Neural crest cell (in vitro differentiated cells): ENCODE measurements around the gene ZNF423. TPM values are rescaled to one million over a fixed set of nuclear protein-coding genes. Genes with fewer than 3 reads are reported as not detected.

Experiments used
- DNase-seq: peaks from one replicate; pipeline ENCODE4 v3.0.0; 2021; ENCODE audit warnings: low read depth, mixed read lengths, low spot score
- H3K27ac Mint-ChIP-seq: one replicate; pipeline ENCODE4 v1.8.0; 2021; ENCODE audit warnings: mild to moderate bottlenecking, mixed read lengths; ENCODE audit not compliant: unreplicated experiment
- H3K27me3 Mint-ChIP-seq: 2 replicates; pipeline ENCODE4 v1.8.0; 2021; ENCODE audit warnings: low read depth, mild to moderate bottlenecking, mixed read lengths
- H3K36me3 Mint-ChIP-seq: 2 replicates; pipeline ENCODE4 v1.8.0; 2021; ENCODE audit warnings: low read depth, mild to moderate bottlenecking, mixed read lengths
- H3K4me1 Mint-ChIP-seq: 2 replicates; pipeline ENCODE4 v1.8.0; 2021; ENCODE audit warnings: mixed read lengths
- H3K4me3 Mint-ChIP-seq: one replicate; pipeline ENCODE4 v1.8.0; 2021; ENCODE audit warnings: mild to moderate bottlenecking, mixed read lengths
- H3K9me3 Mint-ChIP-seq: 2 replicates; pipeline ENCODE4 v1.8.0; 2021; ENCODE audit warnings: mixed read lengths
- total RNA-seq: library from RNA; stranded (reverse); gene quantifications from 2 replicates; pipeline ENCODE4 v1.2.1, GENCODE V29; 2021
- TF ChIP-seq, protein P1 (sequence below): fragments of 200-600 bp; sonication (generic); conservative IDR thresholded peaks from 2 replicates; pipeline ENCODE4 v1.5.0; 2021; ENCODE audit warnings: antibody characterized with exemption, mild to moderate bottlenecking

ZNF423 gene
- total RNA-seq, 1 donor from 2014 or later, result 55.4 TPM

GRCh38 chr16:49712542-49712941, 143.4 kb downstream of the ZNF423 start:
- H3K27ac Mint-ChIP-seq, result no peak overlapping the region
- TF ChIP-seq, protein P1, sequence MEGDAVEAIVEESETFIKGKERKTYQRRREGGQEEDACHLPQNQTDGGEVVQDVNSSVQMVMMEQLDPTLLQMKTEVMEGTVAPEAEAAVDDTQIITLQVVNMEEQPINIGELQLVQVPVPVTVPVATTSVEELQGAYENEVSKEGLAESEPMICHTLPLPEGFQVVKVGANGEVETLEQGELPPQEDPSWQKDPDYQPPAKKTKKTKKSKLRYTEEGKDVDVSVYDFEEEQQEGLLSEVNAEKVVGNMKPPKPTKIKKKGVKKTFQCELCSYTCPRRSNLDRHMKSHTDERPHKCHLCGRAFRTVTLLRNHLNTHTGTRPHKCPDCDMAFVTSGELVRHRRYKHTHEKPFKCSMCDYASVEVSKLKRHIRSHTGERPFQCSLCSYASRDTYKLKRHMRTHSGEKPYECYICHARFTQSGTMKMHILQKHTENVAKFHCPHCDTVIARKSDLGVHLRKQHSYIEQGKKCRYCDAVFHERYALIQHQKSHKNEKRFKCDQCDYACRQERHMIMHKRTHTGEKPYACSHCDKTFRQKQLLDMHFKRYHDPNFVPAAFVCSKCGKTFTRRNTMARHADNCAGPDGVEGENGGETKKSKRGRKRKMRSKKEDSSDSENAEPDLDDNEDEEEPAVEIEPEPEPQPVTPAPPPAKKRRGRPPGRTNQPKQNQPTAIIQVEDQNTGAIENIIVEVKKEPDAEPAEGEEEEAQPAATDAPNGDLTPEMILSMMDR, result no peak
- no peak overlapping the region for H3K4me3 Mint-ChIP-seq
- H3K36me3 Mint-ChIP-seq, result peaks cover 9% of the 10 kb centered on the region
- no peaks in the 10 kb centered on the region for H3K9me3 Mint-ChIP-seq
- DNase-seq, result no peak
- H3K27me3 Mint-ChIP-seq, result no peaks in the 10 kb centered on the region
- H3K4me1 Mint-ChIP-seq, result peaks cover 42% of the 10 kb centered on the region

DNA sequence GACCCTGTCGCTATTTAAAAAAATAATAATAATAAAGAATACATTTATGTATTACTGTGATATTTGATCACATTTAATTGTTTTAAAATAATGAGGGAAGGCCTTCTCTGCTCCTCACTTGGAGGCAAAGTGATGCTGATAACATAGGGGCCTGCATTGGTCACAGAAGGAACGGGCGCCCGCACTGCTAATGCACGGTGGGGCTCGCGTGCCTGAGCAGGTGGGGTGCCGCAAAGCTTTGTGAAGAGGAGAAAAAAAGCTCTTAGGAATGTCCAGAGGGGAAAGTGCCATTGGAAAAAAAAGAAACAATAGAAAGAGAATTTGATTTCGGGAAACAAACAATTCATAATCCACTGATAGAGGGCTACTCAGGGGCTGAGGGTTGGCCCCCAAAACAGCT, 143.8 kb downstream of the ZNF423 start:
- no peak for DNase-seq
- H3K27ac Mint-ChIP-seq, result no peak overlapping the region
- H3K36me3 Mint-ChIP-seq, result peaks cover 8% of the 10 kb centered on the region
- TF ChIP-seq, protein P1, result no peak
- no peaks in the 10 kb centered on the region for H3K9me3 Mint-ChIP-seq
- H3K27me3 Mint-ChIP-seq, result no peaks in the 10 kb centered on the region
- H3K4me3 Mint-ChIP-seq, result no peak overlapping the region
- H3K4me1 Mint-ChIP-seq, result peaks cover 39% of the 10 kb centered on the region

GRCh38 chr16:49709057-49709456, 146.9 kb downstream of the ZNF423 start:
- H3K36me3 Mint-ChIP-seq, result peaks cover 8% of the 10 kb centered on the region
- H3K4me1 Mint-ChIP-seq, result peaks cover 39% of the 10 kb centered on the region
- no peak overlapping the region for H3K27ac Mint-ChIP-seq
- H3K27me3 Mint-ChIP-seq, result no peaks in the 10 kb centered on the region
- no peaks in the 10 kb centered on the region for H3K9me3 Mint-ChIP-seq
- TF ChIP-seq, protein P1, result no peak
- no peak overlapping the region for H3K4me3 Mint-ChIP-seq
- DNase-seq, result no peak

GRCh38 chr16:49708491-49708890, 147.4 kb downstream of the ZNF423 start:
- peak overlapping the region; percentile 27 for H3K27ac Mint-ChIP-seq
- peaks cover 39% of the 10 kb centered on the region for H3K4me1 Mint-ChIP-seq
- DNase-seq, result no peak
- H3K27me3 Mint-ChIP-seq, result no peaks in the 10 kb centered on the region
- TF ChIP-seq, protein P1, result no peak
- H3K4me3 Mint-ChIP-seq, result no peak overlapping the region
- H3K9me3 Mint-ChIP-seq, result no peaks in the 10 kb centered on the region
- H3K36me3 Mint-ChIP-seq, result peaks cover 8% of the 10 kb centered on the region

DNA sequence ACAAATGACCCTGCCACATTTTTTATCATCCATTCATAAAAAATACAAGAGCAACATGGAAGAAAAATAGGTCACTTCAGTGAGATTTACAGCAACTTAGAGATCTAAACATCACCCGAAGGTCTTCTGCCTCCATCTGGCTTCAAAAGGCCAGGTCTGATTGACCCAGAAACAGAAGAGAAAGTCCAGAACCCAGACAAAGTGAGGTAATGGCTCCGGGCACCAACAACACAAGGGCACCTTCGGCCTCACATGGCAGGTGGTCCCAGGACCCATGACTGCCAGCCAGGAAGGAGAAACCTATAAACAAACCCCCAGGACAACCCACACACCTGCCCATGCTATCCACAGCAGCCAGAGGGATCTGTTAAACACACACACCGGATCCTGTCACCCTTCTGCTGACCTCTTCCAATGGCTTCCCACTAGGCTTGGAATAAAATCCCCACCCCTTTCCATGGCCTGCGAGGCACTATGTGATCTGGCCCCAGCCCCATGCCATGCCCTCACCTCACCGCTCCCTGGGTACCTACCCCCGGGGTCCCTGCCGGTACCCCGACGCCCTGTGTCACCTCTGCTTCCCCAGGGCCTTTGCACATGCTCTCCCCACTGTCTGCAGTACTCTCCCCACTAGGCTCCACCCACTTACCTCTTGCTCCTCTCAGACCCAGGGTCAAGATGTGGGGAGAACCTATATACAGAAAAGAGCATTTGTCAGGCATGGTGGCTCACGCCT, 149.1 kb downstream of the ZNF423 start:
- Mint-ChIP-seq H3K9me3 (no peaks in the 10 kb centered on the region), H3K36me3 (peaks cover 8% of the 10 kb centered on the region), H3K27me3 (no peaks in the 10 kb centered on the region), H3K27ac (no peak overlapping the region), H3K4me3 (no peak overlapping the region), H3K4me1 (peaks cover 42% of the 10 kb centered on the region)
- TF ChIP-seq, protein P1, result no peak
- no peak for DNase-seq
